OCI-LY7 (cell line): ENCODE measurements around the gene PDSS2.

Source experiments
- CTCF ChIP-seq: fragments of 200-600 bp; sonication (generic); conservative IDR thresholded peaks from 2 replicates; pipeline ENCODE4 v1.5.1; 2014; ENCODE audit warnings: mild to moderate bottlenecking, antibody characterized with exemption, low read length, moderate library complexity, mixed read lengths
- EZH2phosphoT487 ChIP-seq: fragments of 200-600 bp; sonication (generic); IDR thresholded peaks from 2 replicates; pipeline ENCODE4 v1.6.1; 2018; ENCODE audit warnings: low read depth, borderline replicate concordance, mild to moderate bottlenecking, mixed run types, antibody characterized with exemption, low read length, moderate library complexity, mixed read lengths

- TF ChIP-seq CTCF (no peak), EZH2phosphoT487 (no peak)
Observed at GRCh38 chr6:107185391-107185970, 273.9 kb downstream of the PDSS2 start.
